ENCODE results near the gene NTM. TPM values are rescaled to one million over a fixed set of nuclear protein-coding genes. Genes with fewer than 3 reads are reported as not detected.

Gene NTM
- total and polyA plus RNA-seq, 12 donors = 0.43 to 3.0 (median 1.3) TPM

GRCh38 chr11:131840545-131840944 lies 470.1 kb downstream of the NTM start:
- 75 to 78% methylated on average over 3 of the region's 3 CpGs for WGBS, 2 donors
- no peak overlapping the region for H3K27ac ChIP-seq

GRCh38 chr11:131841028-131841427 lies 470.6 kb downstream of the NTM start:
- H3K9me3 ChIP-seq = no peaks in the 10 kb centered on the region
- 76 to 84% methylated on average over 1 of the region's 1 CpG for WGBS, 2 donors
- H3K36me3 ChIP-seq = no peaks in the 10 kb centered on the region
- no peak overlapping the region for H3K4me3 ChIP-seq
- intact Hi-C loops (cut with DNase I) = no loop called here
- ATAC-seq = no peak
- TF ChIP-seq CTCF (IDR thresholded peaks at IDR 0.05) = no peak
- no peaks in the 10 kb centered on the region for H3K4me1 ChIP-seq
- no peak for DNase-seq
- no peak overlapping the region for H3K27ac ChIP-seq
- H3K27me3 ChIP-seq = peaks cover 0 to 15% (median 0%) of the 10 kb centered on the region in 7 donors

More at GRCh38 chr11:131840545-131840944, 470.1 kb downstream of the NTM start:
- ATAC-seq (no peak), DNase-seq (no peak)
- TF ChIP-seq CTCF (IDR thresholded peaks at IDR 0.05) = no peak
- Histone ChIP-seq H3K4me3 (no peak overlapping the region), H3K27me3 (peaks cover 0 to 13% (median 0%) of the 10 kb centered on the region in 7 donors), H3K9me3 (no peaks in the 10 kb centered on the region), H3K4me1 (no peaks in the 10 kb centered on the region), H3K36me3 (no peaks in the 10 kb centered on the region)
- intact Hi-C loops (cut with DNase I) = no loop called here

GRCh38 chr11:131841925-131842635 lies 471.7 kb downstream of the NTM start:
- WGBS, 2 donors = 87 to 88% methylated on average over 11 of the region's 11 CpGs
- H3K4me1 ChIP-seq = no peaks in the 10 kb centered on the region

GRCh38 chr11:131845255-131845654 lies 474.8 kb downstream of the NTM start:
- no peak for DNase-seq
- no peak for TF ChIP-seq CTCF (IDR thresholded peaks at IDR 0.05)
- intact Hi-C loops (cut with DNase I) = no loop called here
- 45 to 58% methylated on average over 4 of the region's 4 CpGs for WGBS, 2 donors
- ATAC-seq = no peak
- no peak overlapping the region for H3K27ac ChIP-seq
- no peaks in the 10 kb centered on the region for H3K36me3 ChIP-seq
- H3K4me3 ChIP-seq = no peak overlapping the region
- H3K27me3 ChIP-seq = peaks cover 0 to 51% (median 9%) of the 10 kb centered on the region in 7 donors
- H3K4me1 ChIP-seq = no peaks in the 10 kb centered on the region
- no peaks in the 10 kb centered on the region for H3K9me3 ChIP-seq

More at GRCh38 chr11:131841925-131842635, 471.7 kb downstream of the NTM start:
- Histone ChIP-seq H3K9me3 (no peaks in the 10 kb centered on the region), H3K27me3 (peaks cover 0 to 26% (median 4%) of the 10 kb centered on the region in 7 donors), H3K36me3 (no peaks in the 10 kb centered on the region), H3K4me3 (no peak overlapping the region), H3K27ac (no peak overlapping the region)
- no peak for TF ChIP-seq CTCF (IDR thresholded peaks at IDR 0.05)
- ATAC-seq = no peak
- intact Hi-C loops (cut with DNase I) = no loop called here
- no peak for DNase-seq
